Activated T-cell treated with anti-CD3 and anti-CD28 coated beads, Interleukin-2, amount 50 U/mL, for 1 hour (primary cell): ENCODE data around the gene PCP2.

Experiments
- DNase-seq: peaks from one replicate; pipeline ENCODE4 v3.0.0-alpha.2; 2020

Gene PCP2

DNA sequence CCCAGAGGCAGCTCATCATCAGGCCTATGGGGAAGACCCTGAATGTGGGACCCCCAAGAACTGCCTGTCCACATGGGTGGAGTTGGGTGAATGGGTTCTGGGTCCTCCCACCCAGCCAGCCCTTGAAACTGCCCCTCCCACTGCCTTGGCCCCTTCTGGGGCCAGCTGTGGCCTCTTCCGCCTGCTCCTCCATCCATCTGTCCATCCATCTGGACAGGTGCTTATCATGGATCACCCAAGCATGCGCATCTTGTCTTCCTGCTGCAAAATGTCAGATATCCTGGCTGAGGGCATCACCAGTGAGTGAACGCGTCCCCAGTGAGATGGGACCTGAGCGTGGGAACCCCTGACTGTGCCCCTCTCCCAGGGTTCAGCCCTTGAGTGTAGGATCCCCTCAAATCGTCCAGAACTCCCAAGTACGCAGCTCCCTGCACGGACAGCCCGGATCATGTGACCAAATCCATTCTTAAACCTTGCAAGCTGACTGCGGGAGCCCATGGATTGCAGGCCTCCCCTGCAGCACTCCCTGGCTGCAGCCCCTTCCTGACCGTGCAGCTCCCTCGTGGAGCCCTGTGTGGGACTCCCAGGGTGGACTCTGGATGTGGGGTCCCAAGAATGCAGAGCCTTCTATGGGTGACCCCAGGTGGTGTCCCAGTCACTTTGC, 5.4 kb upstream of the PCP2 start:
- DNase-seq = no peak

DNA sequence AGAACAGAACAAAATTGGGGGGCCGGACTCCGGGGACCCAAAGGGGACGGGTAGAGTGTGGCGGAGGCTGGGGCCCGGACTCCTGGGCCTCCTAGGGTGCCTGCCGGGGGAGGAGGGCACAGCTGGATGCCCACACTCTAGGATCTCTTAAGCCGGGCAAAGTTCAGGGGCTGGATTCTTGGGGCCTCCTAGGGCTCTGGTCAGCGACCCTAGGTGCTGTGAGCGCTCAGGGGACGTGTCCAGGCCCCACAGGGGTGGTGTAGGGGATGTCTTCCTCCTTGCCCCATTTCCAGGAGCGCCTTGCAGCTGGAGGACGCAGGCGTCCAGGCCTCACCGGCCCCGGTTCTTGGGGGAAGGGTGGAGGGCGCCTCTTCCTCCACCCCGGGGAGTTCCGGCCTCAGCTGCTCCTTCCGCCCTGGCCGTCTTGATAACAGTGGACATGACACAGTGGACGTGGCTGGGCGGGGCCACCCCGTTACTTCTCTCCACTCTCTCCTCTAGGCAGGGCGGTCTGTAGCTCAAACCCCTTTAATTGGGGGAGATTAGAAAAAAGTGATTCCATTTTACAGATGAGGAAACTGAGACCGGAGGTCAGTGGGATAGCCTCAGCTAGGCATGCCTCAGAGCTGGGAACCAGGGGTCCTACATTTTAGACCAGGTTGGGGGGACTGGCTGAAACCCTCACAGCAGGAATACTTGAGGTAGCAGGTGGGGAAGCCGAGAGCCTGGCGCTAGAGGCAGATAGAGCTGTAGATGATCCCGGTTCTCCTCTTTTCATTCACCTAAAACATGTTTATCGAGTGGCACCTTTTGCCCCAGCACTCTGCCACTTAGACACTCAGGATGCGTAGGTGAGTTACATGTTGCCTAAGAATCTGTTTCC, 4.1 kb upstream of the PCP2 start:
- no peak for DNase-seq

DNA sequence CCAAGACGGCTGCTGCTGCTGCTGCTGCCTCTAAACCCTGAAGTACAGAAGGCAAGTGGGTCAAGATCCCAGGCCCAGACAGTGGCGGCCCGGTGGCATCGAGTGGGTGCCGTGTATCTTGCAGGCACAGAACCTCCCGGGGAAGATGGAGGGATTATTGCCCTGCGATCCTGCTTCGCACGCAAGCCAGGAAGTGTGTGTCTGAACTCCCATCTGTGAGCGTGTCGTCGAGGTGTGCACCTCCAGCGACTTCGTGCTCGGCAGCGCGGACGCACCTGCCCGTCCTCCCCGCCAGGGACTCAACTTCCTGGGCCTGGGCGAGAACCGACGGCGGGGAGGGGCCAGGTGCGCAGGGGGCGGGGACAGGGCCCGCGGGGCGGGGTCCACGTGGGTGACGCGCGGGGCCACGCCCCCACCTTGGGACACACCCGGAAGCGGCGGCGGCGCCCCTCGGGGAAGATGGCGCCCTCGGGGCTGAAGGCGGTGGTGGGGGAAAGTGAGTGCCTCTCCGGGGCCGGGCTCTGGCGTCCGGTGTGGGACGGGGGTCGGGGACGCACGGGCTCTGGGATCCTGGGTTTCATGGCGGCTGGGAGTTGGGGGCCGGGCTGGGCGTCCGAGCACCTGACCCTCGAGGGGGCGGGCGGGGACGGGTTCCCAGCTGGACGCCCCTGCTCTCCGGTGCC, 3.3 kb upstream of the PCP2 start, which contains the start of gene STXBP2:
STXBP2 (plus strand) TSS at position 420 of the 683 bp plus-strand sequence; CDS start at position 460, 40 bp downstream.
- DNase-seq = peak; percentile 98

DNA sequence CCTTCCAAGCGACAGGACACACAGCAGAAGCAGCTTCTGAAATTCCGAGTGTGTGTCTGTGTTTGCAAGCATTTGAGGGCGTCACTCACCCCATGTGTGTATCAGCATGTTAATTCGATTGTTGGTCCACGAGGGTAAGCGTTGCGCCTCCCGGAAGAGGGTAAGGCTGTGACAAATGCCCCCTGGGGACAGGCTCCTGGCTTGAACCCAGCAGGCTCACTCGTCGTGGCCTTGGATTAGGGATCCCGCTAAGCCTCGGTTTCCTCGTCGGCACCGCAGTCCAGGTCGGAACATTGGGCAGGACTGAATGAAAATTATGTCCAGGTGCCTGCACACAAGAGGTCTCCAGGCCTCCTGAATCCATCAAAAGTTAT, 2.8 kb upstream of the PCP2 start:
- no peak for DNase-seq

DNA sequence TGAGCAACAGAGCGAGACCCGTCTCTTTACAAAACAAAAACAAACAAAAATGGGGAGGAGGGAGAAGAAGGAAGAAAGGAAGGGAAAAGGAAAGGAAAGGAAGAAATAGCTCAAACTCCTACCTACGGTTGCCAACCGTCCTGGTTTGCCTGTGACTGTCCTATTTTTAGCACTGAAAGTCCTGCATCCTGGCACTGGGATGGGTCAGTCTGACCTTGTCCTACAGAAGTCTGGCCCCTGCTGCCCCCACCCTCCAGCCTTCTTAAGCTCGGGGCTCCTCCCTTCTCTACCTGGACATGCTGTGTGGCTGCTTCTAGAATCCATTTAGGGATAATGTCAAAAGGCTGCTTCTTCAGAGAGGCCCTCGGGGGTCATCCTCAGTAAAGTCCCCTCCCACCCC, 2.2 kb upstream of the PCP2 start:
- DNase-seq = no peak

DNA sequence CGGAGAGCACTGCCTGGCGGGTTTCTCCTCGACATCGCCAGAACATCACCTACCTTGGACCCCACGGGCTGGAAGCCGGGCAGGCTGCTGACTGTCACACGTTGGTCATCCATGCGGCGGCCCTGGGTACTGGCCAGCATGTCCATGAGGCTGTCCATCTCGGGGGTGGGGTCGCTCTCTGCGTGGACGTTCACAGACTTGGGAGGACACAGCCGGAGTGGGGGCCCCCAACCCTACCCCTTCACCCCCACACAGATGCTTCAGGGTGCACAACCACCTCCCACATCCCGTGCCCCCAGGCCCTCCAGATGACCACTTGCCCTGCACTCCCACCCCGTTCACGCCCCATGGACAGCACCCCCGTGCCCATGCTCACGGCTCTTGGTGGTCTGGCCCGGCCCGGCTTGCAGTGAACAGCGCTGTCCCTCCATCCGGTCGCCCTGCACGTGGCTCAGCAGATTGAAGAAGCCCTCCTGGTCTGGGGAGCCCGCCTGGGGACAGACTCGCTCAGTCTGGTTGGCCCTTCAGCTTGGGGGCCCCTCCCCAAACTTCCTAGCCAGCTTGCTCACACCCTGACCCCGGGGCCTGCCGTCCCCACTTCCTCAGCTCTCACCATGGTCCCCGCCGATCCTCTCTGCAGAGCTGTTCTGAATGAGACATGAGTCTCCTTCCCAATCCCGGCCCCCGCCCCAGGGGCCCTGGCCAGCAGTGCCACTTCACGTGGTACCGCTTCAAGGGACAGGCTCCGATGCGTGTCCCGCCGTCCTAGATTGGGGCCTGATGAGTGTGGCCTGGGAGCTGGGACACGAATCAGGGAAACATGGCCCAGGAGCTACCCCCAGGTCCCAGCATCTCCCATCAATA, 947 bp downstream of the PCP2 start:
- no peak for DNase-seq

DNA sequence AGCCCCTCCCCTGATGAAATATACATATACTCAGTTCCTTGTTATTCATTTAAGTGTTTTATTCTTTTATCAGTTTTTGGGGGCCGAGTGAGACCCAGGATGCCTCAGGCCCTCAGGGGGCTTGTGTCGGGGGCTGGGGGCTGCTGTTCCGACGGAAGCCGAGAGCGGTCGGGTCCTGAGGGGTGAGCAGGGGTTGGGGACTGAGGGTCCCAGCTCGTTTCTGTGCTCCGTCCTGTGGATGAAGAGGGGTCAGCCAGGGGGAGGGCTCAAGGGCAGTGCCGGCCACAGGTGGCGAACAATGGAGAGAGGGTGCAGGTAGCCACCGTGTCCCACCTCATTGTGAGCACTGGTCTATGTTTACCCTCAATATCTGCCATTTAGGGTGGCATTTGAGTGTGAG, 1.9 kb downstream of the PCP2 start:
- DNase-seq = no peak

DNA sequence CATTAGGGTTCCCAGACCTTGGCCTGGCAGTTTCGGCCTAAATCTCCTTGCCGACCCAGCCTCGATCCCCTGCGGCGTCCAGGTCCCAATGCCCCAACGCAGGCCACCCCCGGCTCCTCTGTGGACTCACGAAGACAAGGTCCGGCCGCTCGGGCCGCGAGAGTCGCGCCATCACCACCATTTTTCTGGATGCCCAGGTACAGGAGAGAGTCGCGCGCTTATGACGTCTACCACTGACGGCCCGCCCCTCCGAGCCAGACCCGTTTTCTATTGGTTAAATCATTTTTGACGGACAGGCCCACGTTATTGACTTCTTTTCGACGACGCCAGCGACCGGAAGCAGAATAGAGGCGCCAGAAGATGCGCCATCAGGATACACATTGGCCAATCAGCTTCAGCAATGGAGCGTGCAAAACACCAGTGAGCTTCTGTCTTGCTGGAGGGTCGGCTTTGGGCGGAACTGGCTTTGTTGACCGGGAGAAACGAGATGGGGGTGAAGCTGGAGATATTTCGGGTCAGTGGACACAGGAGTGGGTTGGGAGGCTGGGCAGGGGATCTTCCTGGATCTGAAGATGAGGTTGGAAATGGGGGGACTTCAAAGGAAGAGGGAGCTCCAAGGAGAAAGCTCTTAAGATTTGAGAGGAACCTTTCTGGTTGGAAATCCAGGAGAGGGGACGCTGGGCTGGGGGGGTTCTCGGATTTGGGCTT, 4.0 kb downstream of the PCP2 start, which contains the start of the genes PET100 and XAB2:
PET100 (plus strand) TSS at position 447 of the 708 bp plus-strand sequence; CDS start at position 488, 41 bp downstream.
XAB2 (minus strand) TSS at position 199 of the 708 bp plus-strand sequence; CDS start at position 181, 18 bp downstream.
- DNase-seq = peak; percentile 91

DNA sequence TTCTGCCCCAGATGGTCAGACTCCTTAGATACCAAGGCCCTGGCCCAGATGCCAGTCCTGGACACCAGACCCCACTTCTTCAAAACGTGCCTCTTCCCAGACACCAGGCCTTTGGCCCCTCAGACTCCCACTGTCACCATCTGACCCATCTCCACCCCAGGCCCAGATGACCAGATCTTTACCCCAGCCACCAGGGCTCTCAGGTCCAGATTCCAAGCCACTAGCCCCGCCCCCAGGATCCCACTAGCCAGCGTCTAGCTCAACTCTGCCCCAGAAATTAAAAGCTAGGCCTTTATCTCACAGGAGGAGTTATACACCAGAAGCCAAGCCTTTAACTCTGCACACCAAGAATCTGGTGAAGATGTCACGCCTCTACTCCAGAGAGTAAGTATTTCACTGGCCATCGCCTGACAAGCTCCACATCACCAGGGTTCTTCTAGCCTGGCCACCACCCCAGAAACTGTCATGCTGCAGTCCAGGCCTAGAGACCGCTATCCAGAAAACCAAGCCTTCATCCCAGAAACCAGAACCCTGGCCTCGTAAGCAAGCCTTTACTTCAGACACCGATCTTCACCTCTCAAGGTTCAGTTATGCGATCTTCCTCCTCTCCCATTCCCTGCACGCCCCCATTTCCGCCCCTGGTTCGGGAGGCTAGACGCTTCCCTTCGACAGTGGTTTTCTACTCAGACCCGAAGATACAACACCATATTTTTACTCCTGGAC, 4.8 kb downstream of the PCP2 start:
- no peak for DNase-seq

DNA sequence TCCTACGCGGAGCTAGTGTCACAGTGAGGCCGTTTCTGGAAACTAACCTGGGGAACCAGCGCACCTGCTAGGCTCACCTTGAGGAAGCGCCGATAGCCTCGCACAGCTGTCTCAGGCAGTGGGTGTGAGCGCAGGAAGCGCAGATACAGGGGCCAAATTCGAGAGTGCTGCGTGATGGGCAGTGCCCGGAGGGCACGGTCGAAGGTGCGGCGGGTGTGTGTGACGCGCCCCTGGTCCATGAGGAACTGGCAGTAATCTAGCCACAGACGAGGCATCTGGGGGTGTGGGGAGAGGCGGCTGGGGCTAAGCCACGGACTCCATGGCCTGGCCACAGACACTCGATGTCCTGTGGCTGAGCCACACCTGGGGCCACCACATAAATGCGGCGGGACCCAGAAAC, 6.4 kb downstream of the PCP2 start:
- DNase-seq = no peak

DNA sequence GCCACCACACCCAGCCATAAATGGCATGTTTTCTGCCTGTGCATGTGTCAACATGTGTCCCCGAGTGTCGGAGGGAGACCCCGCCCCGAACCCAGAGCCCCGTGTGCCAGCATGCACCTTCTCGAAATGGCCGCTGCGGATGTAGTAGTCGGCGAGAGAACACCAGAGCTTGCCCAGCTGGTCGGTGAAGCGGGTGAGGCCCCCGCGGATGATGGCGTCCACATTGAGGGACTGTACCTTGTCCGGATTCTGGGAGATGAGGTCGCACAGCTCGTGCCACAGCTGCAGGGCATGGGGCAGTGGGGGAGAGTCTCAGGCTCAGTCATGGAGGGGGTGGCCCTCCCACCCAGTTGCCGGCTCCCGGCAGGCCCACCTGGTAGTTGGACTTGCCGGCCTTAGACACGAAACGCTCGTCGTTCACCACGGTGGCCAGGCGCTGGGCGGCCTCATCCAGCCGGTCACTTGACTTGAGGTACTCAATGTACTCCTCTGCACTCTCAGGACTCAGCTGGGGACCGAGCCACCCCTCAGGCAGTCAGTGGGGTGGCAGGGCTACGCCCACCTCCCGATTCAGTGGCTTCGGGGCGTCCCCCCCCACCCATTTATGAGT, 7.7 kb downstream of the PCP2 start:
- DNase-seq = no peak

DNA sequence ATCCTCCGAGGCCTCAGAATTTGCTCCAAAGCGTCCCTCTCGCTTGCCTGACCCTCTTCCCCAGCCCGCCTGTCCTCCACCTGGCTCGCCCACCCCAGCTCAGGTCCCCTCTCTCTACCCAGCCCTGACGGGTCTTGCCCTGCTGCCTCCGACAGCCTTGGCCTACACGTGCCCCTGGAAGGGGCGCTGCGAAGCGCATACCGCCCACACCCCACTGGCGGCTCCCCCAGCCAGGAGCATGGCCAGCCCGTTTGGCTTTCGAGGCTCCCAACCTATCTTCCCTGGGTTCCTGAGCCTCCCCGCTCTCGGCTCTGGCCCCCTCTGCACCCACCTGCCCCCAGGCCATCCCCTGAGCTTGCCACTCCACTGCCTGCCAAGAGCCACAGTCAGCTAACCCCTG, 8.7 kb downstream of the PCP2 start:
- no peak for DNase-seq

DNA sequence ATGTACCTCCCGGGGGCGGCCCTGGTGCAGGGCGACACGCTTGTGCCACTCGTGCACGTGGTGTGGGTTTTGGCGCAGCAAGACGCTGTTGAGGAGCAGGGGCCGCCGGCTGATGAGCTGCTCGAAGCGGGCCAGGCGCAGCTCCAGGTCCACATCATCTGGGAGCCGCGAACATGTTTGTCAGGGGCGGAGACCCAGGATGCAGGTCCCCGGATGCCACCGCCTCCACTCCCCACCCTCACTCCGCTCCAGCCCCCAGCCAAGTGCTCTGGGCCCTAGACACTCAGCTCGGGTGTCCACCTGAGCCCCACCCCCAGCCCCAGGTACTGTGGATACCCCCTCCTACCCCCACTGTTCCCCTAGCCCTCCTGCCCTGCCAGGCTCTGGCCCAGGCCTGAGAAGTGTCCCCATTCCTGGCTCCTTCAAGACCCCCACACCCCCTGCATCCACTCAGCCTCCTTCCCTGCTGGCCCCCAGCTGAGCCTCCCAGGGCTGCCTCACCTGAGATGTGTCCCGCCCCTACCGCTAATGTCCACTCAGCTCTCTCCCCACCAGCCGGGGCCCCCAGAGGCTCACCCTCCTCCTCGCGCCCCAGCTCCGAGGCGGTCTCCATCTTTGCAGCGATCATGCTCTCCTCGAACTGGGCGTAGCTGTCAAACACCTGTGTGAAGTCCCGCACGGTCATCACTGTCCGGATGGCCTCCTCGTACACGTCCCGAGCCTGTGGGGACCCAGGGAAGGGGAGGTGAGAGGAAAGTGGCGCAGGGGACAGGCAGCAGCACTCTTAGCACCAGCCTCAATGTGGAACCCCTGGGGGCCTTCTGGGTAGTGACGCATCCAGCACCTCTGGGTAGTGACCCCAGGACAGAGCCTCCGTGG, 9.6 kb downstream of the PCP2 start:
- no peak for DNase-seq

DNA sequence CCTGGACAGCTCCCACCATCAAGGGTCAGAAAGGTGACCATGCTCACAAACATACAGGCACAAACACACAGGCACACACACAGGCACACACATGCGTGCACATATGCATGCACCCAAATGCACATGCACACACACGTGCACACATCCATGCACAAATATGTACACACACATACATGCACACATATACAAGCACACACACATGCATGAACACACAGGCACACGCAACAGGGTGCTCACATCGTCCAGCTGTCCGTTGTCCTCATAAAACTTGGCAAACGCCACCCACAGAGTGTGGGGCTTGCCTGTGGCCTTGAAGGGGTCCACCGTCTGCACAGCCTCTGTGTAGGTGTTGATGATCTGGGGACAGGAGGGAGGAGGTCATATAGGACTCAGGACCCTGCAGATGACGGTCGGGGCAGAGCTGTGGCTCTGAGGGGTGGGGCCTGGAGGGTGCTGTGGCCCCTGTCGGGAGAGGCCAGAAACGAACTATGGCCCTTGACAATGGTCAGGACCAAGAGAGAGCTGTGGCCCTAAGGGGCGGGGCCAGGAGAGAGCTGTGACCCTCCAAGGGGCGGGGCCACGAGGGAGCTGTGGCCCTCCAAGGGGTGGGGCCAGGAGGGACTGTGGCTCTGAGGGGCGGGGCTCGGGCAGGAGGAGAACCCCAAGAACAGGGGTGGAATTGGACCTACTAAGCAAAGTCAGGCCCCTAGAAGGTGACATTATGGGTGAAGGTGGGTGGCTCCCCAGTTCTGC, 10.4 kb downstream of the PCP2 start:
- no peak for DNase-seq

DNA sequence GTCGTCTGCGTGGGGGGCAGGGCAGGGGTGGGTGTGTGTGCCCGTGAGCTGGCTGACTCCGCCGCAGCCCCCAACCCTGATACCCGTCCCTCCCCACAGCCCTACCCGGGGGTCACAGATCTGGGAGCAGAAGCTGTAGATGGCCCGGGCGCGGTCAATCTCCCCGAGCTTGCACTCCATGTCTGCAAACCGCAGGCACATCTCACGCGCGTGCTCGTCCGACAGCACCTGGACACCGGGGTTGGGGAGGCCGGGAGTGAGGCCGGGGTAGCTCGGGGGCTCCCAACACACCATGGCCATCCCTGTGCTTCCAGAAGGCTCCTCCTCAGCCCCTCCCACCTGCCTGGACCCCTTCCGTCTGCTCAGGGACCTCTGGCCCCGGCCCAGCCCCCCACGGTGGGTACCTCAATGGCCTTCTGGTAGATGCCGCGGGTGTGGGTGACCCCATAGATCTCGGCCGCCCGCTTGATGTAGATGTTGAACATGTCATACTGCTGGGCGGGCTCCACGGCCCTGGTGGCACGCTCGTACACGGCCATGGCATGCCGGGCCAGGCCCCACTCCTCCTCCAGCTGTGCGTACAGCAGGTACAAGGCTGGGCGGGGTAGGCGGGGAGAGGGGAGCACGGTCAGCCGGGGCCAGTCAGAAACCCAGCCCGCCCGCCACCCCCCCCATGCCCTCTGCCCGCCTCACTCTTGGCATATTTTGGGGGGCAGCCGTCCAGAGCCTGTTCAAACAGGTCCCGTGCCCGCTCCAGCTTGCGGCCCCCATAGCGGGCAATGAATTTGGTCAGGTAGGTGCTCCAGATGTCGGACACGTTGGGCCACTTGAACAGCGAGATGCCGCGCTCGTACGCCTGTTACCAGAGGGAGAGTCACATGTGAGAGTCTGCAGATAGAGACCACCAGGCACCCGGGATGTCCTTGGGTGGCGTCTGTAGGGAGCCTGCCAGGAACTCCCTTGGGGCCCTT, 12.8 kb downstream of the PCP2 start:
- DNase-seq = no peak

DNA sequence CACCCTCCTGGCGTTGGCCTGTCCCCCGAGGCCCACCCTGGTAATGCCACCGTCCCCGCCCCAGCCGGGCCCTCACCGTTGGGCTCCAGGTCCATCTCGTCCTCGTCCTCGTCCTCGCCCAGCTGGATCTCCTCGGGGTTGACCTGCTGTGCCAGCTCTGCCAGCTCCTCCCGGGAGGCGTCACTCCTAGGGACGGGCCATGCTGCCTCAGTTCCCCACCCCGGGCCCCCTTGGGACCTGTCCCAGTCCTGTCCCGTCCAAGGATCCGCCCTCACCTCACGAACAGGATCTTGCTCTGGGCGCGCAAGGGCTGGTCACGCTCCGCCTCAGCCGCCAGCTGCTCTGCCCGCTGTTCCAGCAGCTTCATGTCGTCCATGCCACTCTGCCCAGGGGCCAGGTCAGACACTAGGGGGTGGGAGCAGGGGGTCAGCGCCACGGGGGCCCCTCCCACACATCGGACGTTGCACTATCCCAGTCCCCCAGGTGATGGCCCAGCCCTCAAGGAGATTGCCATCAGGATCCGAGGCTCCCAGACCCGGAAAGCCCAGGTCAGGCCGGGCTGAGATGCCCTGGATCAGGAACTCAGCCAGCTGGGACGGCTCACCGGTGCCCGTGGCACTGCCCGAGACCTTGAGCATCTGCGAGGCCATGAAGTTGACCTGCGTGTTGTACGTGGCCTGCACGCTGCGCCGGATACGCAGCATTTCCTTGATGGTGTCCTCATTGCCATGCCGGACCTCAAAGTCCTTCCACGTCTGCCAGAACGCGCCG, 13.7 kb downstream of the PCP2 start:
- DNase-seq = no peak
